ENCODE data around the gene APOBEC2. TPM values are rescaled to one million over a fixed set of nuclear protein-coding genes. Genes with fewer than 3 reads are reported as not detected.

Gene APOBEC2
- total RNA-seq = not detected in 2 replicates

GRCh38 chr6:41053041-41053440 is at the start of gene APOBEC2:
Gene APOBEC2 (plus strand): TSS chr6:41053202. CDS start chr6:41053348, 146 bp downstream.

GRCh38 chr6:41039060-41039998 is 13.7 kb upstream of the APOBEC2 start, which contains the start of gene UNC5CL:
Gene UNC5CL (minus strand): TSS chr6:41039221. CDS start chr6:41035074, 4,147 bp downstream.

GRCh38 chr6:41042226-41043055 is 10.6 kb upstream of the APOBEC2 start, which contains the start of gene TSPO2:
Gene TSPO2 (plus strand): TSS chr6:41042467. CDS start chr6:41042986, 519 bp downstream.

GRCh38 chr6:41071923-41072835 is 19.2 kb downstream of the APOBEC2 start, which contains the start of gene OARD1:
Gene OARD1 (minus strand): TSS chr6:41072356. CDS start chr6:41071634, 722 bp downstream.

GRCh38 chr6:41072836-41073202 is 19.8 kb downstream of the APOBEC2 start, which contains the start of gene NFYA:
Gene NFYA (plus strand): TSS chr6:41072974. CDS start chr6:41079090, 6,116 bp downstream.

Other genes starting within 250 kb of the APOBEC2 start
- gene UNC5CL, start 14.0 kb upstream of the APOBEC2 start, total RNA-seq = 0.09 and 0.11 TPM in 2 replicates
- not detected in 2 replicates for gene TSPO2, start 10.7 kb upstream of the APOBEC2 start, total RNA-seq
- gene OARD1, start 19.2 kb downstream of the APOBEC2 start, total RNA-seq = 10.1 and 11.3 TPM in 2 replicates
- gene NFYA, start 19.8 kb downstream of the APOBEC2 start, total RNA-seq = 12.8 and 22.5 TPM in 2 replicates
- gene TREML1, start 101.1 kb downstream of the APOBEC2 start, total RNA-seq = not detected in 2 replicates
- gene TREM2, start 109.9 kb downstream of the APOBEC2 start, total RNA-seq = not detected in 2 replicates
- gene TREML2, start 147.9 kb downstream of the APOBEC2 start, total RNA-seq = not detected in 2 replicates
- not detected in 2 replicates for gene TREML4, start 175.1 kb downstream of the APOBEC2 start, total RNA-seq
- not detected in 2 replicates for gene TREM1, start 233.5 kb downstream of the APOBEC2 start, total RNA-seq